Keratinocyte (primary cell): ENCODE results near the gene RTN4RL2. TPM values are rescaled to one million over a fixed set of nuclear protein-coding genes. Genes with fewer than 3 reads are reported as not detected.

Experiments used
- DNase-seq: peaks from one replicate; pipeline ENCODE4 v3.0.0-alpha.2; 2011; ENCODE audit warnings: low read depth, missing footprints, low spot score
- FAIRE-seq: peaks from 2 replicates; lab custom pipeline; 2011; peaks lifted over from hg19 to GRCh38; lab: Jason Lieb, UNC
- H2AFZ ChIP-seq: 2 replicates; pipeline ENCODE4 v1.6.0; 2012; ENCODE audit warnings: low read length, control low read depth, inconsistent platforms; ENCODE audit not compliant: control insufficient read depth
- H3K27ac ChIP-seq: 2 replicates; pipeline ENCODE4 v1.5.1; 2011; ENCODE audit warnings: low read length; ENCODE audit not compliant: control insufficient read depth, insufficient read depth
- H3K27me3 ChIP-seq: 3 replicates; pipeline ENCODE4 v1.6.0; 2011; ENCODE audit warnings: low read length; ENCODE audit not compliant: control insufficient read depth, insufficient read depth; ENCODE audit errors: extremely low read depth
- H3K36me3 ChIP-seq, 2 experiments: 2 replicates in 1 of 2; 3 replicates in 1 of 2; pipeline ENCODE4 v1.5.1; 2011; ENCODE audit warnings: low read length in 2 of 2, mild to moderate bottlenecking in 1 of 2; ENCODE audit not compliant: control insufficient read depth in 2 of 2, insufficient read depth in 2 of 2; ENCODE audit errors: extremely low read depth in 1 of 2
- H3K4me1 ChIP-seq: 3 replicates; pipeline ENCODE4 v1.5.1; 2011; ENCODE audit warnings: low read length; ENCODE audit not compliant: control insufficient read depth, insufficient read depth; ENCODE audit errors: extremely low read depth
- H3K4me2 ChIP-seq: 3 replicates; pipeline ENCODE4 v1.6.0; 2011; ENCODE audit warnings: low read depth, low read length; ENCODE audit not compliant: control insufficient read depth, insufficient read depth; ENCODE audit errors: extremely low read depth
- H3K4me3 ChIP-seq, 3 experiments: fragments of 200-600 bp in 1 of 3; sonication (generic) in 1 of 3; 2 replicates in 2 of 3; 3 replicates in 1 of 3; pipeline ENCODE4 v1.5.1; 2011 to 2016; ENCODE audit warnings: low read length in 3 of 3, mild to moderate bottlenecking in 3 of 3, control low read depth in 2 of 3, inconsistent platforms in 1 of 3, low read depth in 1 of 3, mixed read lengths in 1 of 3, mixed run types in 1 of 3, moderate library complexity in 1 of 3; ENCODE audit not compliant: control insufficient read depth in 2 of 3, insufficient read depth in 2 of 3; ENCODE audit errors: extremely low read depth in 1 of 3
- H3K79me2 ChIP-seq: 2 replicates; pipeline ENCODE4 v1.6.0; 2012; ENCODE audit warnings: low read length; ENCODE audit not compliant: control insufficient read depth, insufficient read depth
- H3K9ac ChIP-seq: 3 replicates; pipeline ENCODE4 v1.6.0; 2011; ENCODE audit warnings: low read length; ENCODE audit not compliant: control insufficient read depth, insufficient read depth; ENCODE audit errors: extremely low read depth
- H3K9me1 ChIP-seq: 3 replicates; pipeline ENCODE4 v1.6.0; 2011; ENCODE audit warnings: low read length; ENCODE audit not compliant: control insufficient read depth, insufficient read depth; ENCODE audit errors: extremely low read depth
- H3K9me3 ChIP-seq: 2 replicates; pipeline ENCODE4 v1.5.1; 2012; ENCODE audit warnings: low read depth, low read length; ENCODE audit not compliant: control insufficient read depth
- H4K20me1 ChIP-seq: 3 replicates; pipeline ENCODE4 v1.6.0; 2011; ENCODE audit warnings: low read length; ENCODE audit not compliant: control insufficient read depth, insufficient read depth; ENCODE audit errors: extremely low read depth
- EZH2 ChIP-seq: IDR thresholded peaks from one replicate; pipeline ENCODE4 v1.6.1; 2012; ENCODE audit warnings: inconsistent platforms, mild to moderate bottlenecking, low read length, moderate library complexity
- dilution Hi-C: fragments of 300-500 bp; cut with MboI; formaldehyde crosslinking; loops from one replicate; pipeline ENCODE4 v1.7.0; 2020; ENCODE audit warnings: low sequenced_read_pairs; ENCODE audit not compliant: extremely low pct_ligation_motif_present
- polyA plus RNA-seq, 5 experiments: library from polyadenylated mRNA; depleted of rRNA in 3 of 5; stranded (reverse) in 3 of 5; stranded (forward) in 1 of 5; unstranded in 1 of 5; fragments of >200 nt; gene quantifications; 1 replicate in 1 of 5; 2 replicates in 3 of 5; 3 replicates in 1 of 5; pipeline versions ENCODE4 v1.2.1 to v1.2.3, GENCODE V29; 2011 to 2012; ENCODE audit warnings: missing spikeins in 2 of 5, low read depth in 1 of 5, low replicate concordance in 1 of 5
- TF ChIP-seq, protein P1 (sequence below), 3 experiments: IDR thresholded peaks in 1 of 3; conservative IDR thresholded peaks in 1 of 3; optimal IDR thresholded peaks in 1 of 3; 2 replicates in 2 of 3; 3 replicates in 1 of 3; pipeline versions ENCODE3 to v1.5.1; 2011; ENCODE audit warnings: low read length in 3 of 3, mild to moderate bottlenecking in 3 of 3, moderate library complexity in 2 of 3, control low read depth in 1 of 3, inconsistent platforms in 1 of 3; ENCODE audit not compliant: insufficient read depth in 2 of 3; ENCODE audit errors: extremely low read depth in 1 of 3

The RTN4RL2 gene
- polyA plus RNA-seq, 1 donor (not counting 4 experiments of a cell fraction or from before 2014, with no cell fraction given), result 0.03 TPM

DNA sequence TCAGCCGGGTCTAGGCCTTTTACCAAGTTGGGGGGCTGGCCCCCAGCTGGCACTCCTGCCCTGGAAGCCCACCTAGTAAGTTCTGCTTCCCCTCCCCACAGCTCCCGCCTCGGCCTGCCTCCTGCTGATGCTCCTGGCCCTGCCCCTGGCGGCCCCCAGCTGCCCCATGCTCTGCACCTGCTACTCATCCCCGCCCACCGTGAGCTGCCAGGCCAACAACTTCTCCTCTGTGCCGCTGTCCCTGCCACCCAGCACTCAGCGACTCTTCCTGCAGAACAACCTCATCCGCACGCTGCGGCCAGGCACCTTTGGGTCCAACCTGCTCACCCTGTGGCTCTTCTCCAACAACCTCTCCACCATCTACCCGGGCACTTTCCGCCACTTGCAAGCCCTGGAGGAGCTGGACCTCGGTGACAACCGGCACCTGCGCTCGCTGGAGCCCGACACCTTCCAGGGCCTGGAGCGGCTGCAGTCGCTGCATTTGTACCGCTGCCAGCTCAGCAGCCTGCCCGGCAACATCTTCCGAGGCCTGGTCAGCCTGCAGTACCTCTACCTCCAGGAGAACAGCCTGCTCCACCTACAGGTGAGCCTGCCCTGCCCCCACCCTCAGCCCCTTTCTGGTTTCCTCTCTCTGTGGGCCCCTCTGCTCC lies 7.3 kb downstream of the RTN4RL2 start:
- H2AFZ ChIP-seq, result no peak overlapping the region
- no peaks in the 10 kb centered on the region for H3K9me1 ChIP-seq
- H3K9ac ChIP-seq, result no peak overlapping the region
- H4K20me1 ChIP-seq, result no peaks in the 10 kb centered on the region
- dilution Hi-C loops, result no loop called here
- no peak for TF ChIP-seq EZH2
- TF ChIP-seq, protein P1, sequence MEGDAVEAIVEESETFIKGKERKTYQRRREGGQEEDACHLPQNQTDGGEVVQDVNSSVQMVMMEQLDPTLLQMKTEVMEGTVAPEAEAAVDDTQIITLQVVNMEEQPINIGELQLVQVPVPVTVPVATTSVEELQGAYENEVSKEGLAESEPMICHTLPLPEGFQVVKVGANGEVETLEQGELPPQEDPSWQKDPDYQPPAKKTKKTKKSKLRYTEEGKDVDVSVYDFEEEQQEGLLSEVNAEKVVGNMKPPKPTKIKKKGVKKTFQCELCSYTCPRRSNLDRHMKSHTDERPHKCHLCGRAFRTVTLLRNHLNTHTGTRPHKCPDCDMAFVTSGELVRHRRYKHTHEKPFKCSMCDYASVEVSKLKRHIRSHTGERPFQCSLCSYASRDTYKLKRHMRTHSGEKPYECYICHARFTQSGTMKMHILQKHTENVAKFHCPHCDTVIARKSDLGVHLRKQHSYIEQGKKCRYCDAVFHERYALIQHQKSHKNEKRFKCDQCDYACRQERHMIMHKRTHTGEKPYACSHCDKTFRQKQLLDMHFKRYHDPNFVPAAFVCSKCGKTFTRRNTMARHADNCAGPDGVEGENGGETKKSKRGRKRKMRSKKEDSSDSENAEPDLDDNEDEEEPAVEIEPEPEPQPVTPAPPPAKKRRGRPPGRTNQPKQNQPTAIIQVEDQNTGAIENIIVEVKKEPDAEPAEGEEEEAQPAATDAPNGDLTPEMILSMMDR (optimal IDR thresholded peaks at IDR 0.05 in 1 of 3, IDR thresholded peaks at IDR 0.05 in 1 of 3, conservative IDR thresholded peaks at IDR 0.05 in 1 of 3; ENCODE audit: extremely low read depth in 1 of 3, insufficient read depth in 2 of 3, low read length in 3 of 3), result no peak
- no peaks in the 10 kb centered on the region for H3K4me1 ChIP-seq
- peaks cover under 1% of the 10 kb centered on the region for H3K27me3 ChIP-seq
- no peak overlapping the region for H3K27ac ChIP-seq
- no peak for DNase-seq
- H3K4me3 ChIP-seq, result no peak overlapping the region
- H3K9me3 ChIP-seq, result no peaks in the 10 kb centered on the region
- H3K79me2 ChIP-seq, result no peaks in the 10 kb centered on the region
- H3K36me3 ChIP-seq, result no peaks in the 10 kb centered on the region
- FAIRE-seq, result no peak
- H3K4me2 ChIP-seq, result no peak overlapping the region

DNA sequence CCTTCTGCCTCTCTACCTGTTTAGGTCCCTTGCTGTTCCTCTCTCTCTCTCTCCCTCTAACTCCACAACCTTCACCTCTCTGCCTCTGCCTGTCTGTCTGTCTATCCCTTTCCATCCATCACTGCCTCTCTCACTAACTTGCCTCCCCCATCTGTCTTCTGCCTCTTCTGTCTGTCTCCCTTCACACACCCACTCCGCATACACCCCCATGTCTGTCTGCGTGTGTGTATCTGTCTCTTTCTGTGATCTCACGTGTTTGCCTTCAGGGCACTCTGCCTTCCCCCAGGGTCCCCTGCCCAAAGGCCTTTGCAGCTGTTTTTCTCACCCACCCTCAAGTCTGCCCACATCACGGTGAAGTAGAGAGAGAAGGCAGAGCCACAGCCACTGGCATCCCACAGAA lies 7.9 kb downstream of the RTN4RL2 start:
- Histone ChIP-seq H3K4me3 (no peak overlapping the region), H3K27ac (no peak overlapping the region), H3K9me3 (no peaks in the 10 kb centered on the region), H3K9ac (no peak overlapping the region), H3K4me2 (no peak overlapping the region), H3K36me3 (no peaks in the 10 kb centered on the region), H4K20me1 (no peaks in the 10 kb centered on the region), H2AFZ (no peak overlapping the region), H3K4me1 (no peaks in the 10 kb centered on the region), H3K79me2 (no peaks in the 10 kb centered on the region), H3K9me1 (no peaks in the 10 kb centered on the region), H3K27me3 (no peaks in the 10 kb centered on the region)
- no peak for FAIRE-seq
- dilution Hi-C loops, result no loop called here
- no peak for DNase-seq
- TF ChIP-seq, protein P1 (optimal IDR thresholded peaks at IDR 0.05 in 1 of 3, IDR thresholded peaks at IDR 0.05 in 1 of 3, conservative IDR thresholded peaks at IDR 0.05 in 1 of 3; ENCODE audit: extremely low read depth in 1 of 3, insufficient read depth in 2 of 3, low read length in 3 of 3), result no peak
- no peak for TF ChIP-seq EZH2
